GM19023 (cell line): ENCODE data around the gene NCKAP5.

Experiments used
- ATAC-seq: cut with Tn5 transposase; IDR thresholded peaks from one replicate; pipeline ENCODE4 v1.9.1; 2021; ENCODE audit warnings: mild to moderate bottlenecking, moderate library complexity; ENCODE audit not compliant: unreplicated experiment

Gene NCKAP5

DNA sequence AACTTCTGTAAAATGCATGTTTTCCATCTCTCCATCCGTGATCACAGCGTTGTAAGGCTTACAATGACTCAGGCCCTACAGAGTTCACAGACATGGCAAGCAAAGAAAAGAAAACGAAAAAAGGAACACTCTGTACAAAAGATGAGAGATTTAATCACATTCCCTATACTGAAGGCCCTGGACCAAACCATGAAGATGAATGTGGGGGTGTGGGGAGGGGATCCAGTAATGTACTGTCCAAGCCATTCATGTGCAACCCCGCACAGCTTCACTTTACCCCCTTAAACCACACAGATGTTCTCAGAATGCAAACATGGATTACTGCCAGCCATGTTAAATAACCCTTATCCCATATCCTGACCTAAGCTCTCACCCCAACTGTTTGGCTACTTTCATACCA, 391.1 kb downstream of the NCKAP5 start:
- ATAC-seq, result no peak

DNA sequence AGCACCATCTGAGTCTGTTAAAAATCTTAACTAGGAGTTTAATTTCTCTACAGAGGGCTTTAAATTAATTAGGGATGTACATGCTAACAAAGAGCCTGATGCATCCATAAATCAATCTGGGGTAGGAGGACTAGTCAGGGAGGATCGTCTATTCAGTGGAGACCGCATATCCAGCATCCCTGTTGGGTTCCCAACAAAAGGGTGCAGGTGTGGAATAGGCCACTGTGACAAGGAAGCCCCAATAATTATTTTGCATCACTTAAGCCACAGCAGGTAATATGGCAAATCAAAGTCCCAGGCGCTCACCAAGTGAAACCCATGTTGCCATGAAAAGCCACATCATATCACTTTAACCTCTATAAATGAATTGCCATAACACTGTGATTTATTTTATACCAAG, 392.3 kb downstream of the NCKAP5 start:
- no peak for ATAC-seq

DNA sequence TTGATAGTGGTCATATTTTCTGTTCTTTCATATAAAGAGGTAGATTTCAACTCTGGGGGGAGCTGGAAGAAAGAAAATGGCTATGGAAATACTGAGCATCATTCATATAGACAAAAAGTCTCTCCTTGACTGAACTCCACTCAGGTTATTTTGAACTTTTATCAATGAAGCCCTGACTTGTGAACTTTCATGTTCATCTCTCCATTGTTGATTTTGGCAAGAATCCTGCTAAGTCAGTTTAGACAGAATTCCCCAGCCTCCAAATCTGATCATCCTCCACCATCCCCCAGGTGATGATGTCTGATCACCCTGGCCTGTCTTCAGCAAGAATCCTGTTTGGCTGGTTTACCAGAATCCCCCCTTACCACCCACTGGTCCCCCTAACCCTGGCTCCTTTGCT, 395.0 kb downstream of the NCKAP5 start:
- no peak for ATAC-seq

DNA sequence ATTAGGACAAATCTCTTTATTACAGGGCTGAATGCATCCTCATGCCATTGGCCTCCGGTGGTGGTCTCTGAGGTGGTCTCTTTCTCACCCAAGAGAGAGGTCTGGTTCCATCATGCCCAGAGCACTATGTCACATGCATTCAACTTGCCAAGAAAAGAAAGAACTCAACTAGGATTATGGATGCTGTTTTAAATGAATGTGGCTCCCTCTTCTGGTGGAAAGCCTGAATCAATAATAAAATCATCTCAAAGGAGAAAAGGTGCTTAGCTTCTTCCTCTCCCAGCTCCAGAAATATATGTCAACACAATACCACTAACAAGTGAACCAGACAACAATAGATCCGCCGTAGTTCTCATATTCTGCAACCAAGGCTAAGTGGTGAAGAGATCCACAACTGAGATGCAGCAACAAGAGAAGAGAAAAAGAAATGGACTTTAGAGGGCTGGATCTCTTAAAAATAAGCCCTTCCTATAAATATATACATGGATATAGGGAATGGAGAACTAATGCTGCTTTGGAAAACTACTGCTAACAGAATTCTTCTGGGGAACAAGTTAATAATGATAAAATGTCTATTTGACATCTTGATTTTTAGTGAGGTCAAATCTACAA, 396.8 kb downstream of the NCKAP5 start:
- no peak for ATAC-seq

DNA sequence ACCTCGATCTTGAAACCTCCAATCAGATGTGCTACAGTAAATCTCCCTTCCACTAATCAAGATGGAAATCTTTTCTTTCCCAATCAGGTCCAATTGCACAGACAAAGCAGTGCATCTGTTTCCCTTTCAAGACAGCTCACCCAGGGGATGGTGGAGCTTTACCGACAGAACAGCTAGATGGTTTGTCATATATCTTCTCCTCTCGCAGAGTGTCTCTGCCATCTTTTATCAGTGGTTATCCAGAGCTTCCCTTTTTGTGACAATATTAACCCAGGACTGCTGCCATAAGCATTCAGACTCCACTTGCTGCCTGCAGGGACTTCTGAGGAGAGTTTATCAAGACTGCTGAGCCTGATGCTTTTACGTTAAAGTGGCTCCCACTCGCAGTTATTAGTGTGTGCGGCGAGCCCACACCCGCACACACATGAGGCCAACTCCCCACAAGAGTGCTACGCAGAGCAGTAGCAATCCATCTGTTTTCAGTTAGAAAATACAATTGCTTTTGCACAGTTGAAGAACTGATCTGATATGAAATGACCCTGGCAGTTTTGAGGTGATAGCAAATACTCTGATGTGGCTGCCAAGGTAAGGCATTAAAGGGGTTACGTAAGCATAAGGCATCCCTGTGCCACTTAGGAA, 398.9 kb downstream of the NCKAP5 start:
- ATAC-seq, result no peak

DNA sequence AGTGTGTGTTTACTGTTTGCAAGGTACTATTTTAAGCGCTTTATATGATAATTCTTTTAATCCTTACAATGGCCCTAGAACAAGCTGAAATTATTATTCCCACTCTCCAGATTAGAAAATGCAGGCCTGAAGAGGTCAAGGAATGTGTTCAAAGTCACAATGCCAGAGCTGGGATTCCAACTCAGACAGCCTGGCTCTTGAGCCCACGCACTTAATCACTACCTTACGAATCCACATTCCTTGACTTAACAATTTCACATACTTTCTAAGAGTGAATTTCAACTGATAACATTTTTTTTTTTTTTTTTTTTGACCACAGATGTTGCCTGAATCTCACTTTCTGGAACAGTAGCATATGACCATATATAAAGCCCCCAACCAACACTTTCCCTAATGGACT, 400.3 kb downstream of the NCKAP5 start:
- no peak for ATAC-seq

DNA sequence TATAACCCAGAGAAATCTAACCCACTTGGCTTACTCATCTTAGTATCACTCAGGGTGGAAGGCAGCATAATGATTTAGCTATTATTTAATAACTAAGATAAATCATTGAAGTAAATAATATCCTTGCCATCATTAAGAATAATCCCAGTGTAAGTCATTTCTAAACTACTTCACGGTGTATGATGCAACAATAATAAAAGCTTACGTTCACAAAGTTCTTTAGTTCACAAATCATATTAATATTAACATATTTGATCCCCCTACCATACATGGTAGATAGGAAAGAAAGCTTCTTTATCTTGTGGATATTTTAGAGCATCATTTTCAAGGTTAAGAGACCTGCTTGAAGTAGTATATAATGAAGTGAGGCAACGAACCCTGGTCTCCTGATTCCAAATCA, 401.0 kb downstream of the NCKAP5 start:
- no peak for ATAC-seq

DNA sequence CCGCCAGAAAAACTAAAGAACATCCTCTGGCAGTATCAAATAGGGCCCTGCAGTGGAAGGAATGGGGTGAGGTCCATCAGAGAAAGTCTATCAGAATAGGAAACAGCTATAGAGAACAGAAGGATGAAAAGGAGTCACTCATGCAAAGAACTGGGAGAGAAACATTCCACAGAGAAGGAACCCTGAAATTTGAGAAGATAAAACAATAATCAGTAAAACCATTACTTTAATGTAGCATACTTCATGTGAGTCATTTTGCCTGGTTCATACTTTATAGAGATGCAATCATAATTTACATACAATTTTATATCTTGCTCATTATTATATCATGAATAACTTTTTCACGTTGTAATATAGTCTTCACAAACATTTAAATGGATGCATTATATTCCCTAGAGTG, 402.2 kb downstream of the NCKAP5 start:
- no peak for ATAC-seq

DNA sequence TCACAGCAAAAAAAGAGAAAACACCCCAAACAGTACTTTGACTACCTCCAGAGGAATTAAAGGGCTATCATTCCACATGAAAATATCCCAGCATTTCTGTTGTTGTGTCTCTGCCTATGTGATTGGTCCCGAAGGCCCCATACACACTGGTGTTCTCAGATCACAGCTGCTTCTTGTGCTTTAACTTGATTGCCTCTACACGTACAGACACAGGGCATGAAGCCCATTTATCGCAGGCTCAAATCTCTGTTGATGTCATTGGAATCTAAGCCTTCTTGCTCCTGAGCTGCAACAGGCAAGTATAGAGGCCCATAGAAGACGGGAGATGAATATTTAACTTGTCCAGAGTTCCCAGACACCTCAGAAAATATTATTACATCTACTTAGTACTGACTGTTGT, 405.2 kb downstream of the NCKAP5 start:
- ATAC-seq, result no peak

DNA sequence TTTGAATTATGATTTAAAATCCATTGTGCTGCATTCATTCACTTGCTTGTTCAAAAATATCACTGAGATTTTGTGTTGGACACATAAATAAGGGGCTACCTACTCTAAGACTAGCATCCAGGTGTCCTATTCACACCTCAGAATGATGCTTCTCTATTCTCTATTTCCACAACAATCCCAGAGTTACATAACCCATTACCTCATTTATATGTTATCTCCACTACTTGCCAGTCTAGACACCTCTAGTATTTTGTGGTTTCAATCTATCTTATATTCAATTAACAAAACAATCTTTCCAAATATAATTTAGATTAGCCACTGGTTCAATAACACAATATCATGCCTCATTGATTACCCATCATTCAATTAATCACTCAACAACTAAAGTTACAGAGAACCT, 409.8 kb downstream of the NCKAP5 start:
- no peak for ATAC-seq

DNA sequence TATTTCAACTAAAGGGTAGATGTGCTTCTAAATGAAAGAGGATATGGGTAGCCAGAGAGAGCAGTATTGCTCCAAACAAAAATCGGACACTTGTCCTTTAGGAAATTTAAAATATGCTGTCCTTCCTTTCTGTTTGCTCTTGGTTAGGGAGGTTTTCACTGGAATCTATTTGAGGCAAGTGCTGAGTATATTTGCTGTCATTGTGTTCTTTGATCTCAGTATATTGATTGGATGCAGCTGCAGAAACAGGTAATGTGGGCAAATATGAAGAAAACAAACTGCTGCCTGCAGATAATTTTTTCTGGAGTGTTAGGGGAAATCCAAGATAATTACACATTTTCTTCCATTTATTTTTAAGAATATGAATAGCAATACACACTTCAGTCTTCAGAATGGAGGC, 410.2 kb downstream of the NCKAP5 start:
- ATAC-seq, result no peak

DNA sequence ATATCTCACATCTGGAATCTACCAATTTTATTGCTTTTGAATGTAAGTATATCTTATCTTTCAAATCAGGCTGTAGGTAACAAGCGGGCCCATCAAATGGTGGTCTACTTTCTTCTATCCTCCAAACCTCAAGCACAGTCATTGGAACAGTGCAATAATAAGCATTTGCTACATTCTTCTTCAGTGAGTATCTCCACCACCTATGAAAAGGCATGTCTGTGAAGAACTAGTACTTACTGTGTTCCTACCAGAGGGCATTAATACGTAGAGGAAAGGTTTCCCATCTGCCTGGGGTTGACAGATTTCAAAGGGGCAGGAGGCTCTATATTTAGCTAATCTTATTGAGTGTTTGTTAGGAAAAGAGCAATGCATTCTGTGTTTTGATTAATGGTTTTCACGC, 411.1 kb downstream of the NCKAP5 start:
- no peak for ATAC-seq

DNA sequence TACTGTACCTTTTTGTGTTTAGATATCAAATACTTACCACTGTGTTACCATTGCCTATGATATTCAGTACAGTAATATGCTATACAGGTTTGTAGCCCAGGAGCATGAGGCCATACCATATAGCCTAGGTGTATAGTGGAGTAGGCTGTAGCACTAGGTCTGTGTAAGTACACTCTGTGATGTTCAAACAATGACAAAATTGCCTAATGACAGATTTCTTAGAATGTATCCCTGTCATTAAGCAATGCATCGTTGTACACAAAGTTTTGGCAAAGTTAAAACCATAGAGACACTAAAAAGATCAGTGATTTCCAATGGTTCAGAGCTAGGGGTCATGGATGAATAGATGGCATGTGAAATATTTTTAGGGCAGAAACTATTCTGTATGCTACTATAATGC, 415.5 kb downstream of the NCKAP5 start:
- ATAC-seq, result no peak

DNA sequence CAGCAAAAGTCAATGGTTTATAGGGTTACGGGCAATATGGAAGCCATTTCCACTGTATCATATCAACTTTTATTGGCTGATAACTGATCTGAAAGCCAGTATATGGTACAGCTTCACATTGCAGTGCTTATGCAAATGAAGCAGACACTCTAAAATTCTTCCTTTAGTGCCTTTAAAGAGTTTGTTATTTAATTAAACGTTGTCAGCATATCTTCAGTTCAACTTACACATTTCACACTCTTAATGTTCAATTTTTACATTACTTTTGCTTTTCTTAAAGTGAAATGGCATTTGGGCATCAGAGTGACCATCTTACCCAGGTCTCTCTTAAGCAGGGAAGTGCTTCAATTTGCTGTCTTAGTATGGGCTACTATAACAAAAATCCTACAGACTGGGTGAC, 420.1 kb downstream of the NCKAP5 start:
- no peak for ATAC-seq

DNA sequence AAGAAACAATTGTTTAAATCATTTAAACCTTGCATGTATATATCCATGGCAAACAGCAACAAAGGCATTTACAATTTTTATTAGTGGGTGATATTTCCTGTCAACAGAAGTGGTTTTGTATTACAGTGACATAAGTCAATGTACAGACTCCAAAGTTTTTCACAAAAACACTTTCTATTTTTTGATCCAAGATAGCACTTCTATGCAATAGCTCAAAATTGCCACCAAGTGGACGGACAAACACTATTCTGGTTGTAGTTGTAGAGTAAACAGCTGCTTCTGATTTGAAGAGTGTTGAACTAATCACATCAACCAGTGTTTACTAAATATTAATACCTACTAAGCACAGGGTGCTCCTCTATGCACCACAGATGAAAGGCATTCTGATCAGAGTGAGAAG, 421.4 kb downstream of the NCKAP5 start:
- ATAC-seq, result no peak

DNA sequence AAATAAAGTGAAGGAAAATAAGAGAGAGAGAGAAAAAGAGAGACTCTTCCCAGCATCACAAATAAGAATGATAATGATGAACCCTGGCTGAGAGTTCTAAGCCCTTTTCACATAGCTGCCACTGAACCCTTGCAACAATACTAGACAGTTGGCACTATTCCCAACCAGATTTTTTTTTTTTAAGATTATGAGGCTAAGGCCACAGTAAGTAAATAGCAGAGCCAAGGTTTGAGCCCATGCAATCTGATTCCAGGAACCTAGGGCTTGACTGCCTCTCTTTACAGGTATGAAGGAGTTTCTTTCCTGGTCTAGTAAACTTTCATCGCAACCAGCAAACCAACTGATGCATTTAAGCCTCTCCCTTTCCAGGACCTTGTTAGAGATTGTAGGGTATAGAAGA, 424.6 kb downstream of the NCKAP5 start:
- ATAC-seq, result no peak

DNA sequence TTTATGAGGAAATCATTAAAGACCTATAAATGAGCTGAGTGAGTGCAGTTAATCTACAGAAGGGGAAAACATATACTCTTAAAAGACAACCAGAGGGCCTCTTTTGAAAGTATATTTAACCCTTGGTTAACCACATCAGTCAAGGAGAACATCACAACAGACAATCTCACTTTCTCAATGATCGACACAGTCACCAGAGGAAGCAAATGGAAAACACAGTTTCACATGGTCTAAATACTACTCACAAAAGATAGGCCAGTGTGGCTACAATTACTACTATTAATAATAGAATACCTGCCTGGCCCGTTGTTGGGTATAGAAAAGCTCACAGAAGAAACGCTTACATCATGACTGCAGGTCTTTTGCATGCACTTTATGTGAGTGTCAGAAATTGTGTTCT, 426.2 kb downstream of the NCKAP5 start:
- no peak for ATAC-seq

DNA sequence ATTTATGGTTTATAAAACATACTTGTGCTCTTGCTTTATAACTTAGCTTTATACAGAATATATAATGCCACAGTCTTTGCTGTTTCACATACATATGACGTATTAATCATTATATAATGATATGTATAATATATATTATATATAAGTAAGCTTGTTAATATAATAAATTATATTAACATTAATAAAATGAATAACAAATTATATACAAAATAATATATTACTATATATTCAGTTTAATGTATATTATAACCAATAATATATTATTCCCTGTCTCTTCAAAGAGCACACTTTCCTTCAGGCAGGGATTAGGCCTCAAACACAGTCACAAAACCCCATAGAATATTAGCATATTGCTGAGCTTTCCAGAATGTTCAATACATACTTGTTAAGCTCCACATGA, 427.6 kb downstream of the NCKAP5 start:
- no peak for ATAC-seq

DNA sequence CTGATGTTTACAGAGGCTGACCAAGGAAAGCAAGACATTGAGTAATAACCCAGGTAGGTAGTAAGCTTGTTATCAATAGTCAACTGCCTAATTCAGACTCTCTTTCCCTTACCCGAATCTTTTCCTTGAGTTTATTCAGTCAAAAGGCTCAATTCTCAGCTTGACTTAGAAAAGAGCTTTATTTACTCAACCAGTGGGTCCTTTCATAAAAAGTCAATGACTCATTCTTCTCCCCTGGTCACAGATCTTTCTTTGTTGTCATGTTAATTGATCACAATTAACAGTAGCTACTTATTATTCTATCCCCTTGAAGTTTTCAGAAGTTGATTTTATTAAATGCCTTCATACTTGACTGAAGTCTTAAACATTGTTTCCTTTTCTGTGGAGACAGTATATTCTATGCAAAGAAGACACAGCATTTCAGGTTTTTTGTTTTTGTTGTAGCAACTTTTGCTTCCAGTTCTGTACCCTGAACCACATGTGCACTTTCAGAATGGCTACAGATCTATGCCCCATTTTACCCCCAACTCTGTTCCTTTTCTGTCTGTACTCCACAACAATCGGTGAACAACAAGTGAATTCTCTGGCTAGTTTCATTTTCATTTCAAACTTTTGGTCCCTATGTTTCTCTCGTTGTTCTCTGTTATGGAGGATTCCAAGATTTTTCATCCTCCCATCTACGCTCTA, 428.3 kb downstream of the NCKAP5 start:
- no peak for ATAC-seq

DNA sequence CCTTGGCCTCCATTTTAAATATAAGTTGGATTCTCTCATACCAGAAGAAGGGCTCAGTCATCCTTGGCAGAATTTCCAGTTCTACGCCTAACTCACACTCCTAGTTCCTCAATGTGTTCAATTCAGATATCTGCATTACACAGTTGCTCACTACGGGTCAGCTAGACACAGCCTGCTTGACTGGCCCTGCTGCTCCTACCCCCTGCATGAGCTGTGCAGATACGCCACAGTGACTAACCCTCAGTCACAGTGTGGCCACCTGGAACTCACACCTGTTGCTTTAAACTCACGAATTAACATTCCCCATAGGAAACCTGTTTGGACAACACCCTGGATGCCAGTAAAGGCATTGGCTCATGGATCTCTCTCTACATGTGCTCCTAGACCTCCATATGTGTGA, 429.6 kb downstream of the NCKAP5 start:
- no peak for ATAC-seq

DNA sequence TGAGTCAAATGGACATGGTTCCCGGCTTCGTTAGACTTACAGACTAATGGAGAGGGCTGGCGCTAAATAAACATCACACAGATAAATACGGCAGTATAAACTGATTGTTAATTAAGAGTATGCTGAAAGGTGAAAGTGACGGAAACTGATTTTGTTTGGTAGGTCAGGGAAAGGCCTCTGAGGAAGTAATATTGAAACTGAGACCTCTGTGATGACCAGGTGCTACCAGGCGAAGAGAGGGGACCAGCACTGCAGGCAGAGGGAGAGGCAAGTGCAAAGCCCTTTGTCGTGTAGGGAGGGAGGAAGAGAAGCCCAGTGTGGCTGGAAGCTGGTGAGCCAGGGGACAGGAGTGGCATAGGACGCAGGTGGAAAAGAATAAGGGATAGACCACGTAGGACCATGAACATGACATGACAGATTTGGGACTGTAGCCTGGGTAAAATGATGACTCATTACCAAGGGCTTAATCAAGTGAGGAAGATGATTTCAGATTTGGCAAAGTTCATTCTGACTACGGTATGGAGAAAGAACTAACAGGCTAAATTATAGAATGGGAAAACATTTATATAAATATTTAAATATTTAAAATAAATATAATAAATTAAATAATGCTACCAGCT, 433.1 kb downstream of the NCKAP5 start:
- no peak for ATAC-seq

DNA sequence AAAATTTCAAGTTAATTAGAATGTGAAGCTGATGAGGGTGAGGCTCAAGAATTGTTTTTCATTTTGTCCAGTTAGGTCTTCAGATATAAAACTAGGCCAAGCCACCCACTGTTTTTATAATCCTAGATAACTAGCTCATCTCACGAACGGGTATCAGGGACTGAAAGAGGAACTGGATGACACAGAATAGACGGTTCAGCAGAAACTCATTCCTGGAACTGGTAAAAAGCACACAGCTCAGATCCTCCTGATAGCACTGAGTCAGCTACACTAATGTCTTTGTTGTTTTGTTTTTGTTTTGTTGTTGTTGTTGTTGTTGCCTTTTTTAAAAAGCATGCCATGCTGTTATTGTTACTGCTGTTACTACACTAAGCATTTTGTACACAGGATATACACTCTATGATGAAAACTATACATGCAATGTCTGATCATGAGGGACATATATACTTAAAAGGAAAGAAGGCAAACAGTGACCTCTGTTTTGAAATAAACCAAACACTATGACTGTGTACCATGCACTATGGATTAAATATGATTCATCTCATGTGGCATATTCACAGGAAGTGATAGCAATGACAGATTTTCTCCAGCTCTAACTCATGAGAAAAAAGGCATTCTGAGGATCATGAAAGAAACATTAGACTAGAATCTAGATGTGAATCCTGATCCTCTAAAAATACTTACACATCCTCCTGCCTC, 437.6 kb downstream of the NCKAP5 start:
- no peak for ATAC-seq
